Myometrial cell (primary cell): ENCODE results near the gene ZNF451. TPM values are rescaled to one million over a fixed set of nuclear protein-coding genes. Genes with fewer than 3 reads are reported as not detected.

ENCODE experiments used
- total RNA-seq: library from RNA; depleted of rRNA; stranded (reverse); fragments of >200 nt; gene quantifications from 2 replicates; pipeline ENCODE4 v1.2.3, GENCODE V29; 2015

Gene ZNF451, protein sequence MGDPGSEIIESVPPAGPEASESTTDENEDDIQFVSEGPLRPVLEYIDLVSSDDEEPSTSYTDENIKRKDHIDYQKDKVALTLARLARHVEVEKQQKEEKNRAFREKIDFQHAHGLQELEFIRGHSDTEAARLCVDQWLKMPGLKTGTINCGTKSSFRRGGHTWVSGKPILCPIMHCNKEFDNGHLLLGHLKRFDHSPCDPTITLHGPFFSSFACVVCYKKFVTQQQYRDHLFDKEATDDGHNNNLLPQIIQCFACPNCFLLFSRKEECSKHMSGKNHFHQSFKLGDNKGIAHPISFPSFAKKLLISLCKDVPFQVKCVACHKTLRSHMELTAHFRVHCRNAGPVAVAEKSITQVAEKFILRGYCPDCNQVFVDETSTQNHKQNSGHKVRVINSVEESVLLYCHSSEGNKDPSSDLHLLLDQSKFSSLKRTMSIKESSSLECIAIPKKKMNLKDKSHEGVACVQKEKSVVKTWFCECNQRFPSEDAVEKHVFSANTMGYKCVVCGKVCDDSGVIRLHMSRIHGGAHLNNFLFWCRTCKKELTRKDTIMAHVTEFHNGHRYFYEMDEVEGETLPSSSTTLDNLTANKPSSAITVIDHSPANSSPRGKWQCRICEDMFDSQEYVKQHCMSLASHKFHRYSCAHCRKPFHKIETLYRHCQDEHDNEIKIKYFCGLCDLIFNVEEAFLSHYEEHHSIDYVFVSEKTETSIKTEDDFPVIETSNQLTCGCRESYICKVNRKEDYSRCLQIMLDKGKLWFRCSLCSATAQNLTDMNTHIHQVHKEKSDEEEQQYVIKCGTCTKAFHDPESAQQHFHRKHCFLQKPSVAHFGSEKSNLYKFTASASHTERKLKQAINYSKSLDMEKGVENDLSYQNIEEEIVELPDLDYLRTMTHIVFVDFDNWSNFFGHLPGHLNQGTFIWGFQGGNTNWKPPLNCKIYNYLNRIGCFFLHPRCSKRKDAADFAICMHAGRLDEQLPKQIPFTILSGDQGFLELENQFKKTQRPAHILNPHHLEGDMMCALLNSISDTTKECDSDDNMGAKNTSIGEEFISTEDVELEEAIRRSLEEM
- 20.8 and 21.4 TPM in 2 replicates for total RNA-seq

DNA sequence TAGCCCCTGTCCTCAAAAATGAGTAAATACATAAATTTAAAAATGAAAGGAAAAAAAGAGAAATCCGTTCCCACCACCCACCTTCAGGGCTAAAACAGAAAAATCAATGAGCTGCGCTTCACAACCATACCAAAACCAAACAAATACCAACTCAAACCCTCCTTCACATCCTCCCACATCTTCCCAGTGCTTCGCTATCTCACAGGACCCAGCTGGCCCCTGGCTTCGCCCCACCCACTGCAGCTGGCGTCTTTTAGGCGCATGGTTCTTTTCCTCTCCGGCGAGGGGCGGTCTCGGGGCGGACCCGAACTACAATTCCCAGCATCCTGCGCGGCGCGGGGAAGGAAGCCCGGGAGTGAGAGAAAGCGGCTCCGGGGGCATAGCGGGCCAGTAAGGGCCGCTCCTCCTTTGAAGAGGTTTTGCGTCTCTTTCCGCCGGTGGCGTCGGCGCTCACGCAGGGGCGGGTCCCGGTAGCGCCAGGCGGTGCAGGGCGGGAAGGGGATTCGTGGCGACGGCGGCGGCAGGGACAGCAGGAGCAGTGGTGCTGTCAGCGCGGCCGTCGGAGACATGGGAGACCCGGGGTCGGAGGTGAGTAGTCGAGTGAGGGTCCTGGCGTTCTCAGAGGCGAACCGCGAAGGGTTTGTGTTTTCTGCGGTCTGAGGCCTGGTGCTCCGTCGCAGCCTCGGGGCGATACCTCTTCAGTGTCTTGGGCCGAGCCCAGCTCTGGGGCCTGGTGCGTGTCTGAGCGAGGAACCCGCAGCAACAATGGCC is at the start of gene ZNF451:
TSS of gene ZNF451 (plus strand) at position 502 of the 771 bp plus-strand sequence. CDS start at position 568, 66 bp downstream.

DNA sequence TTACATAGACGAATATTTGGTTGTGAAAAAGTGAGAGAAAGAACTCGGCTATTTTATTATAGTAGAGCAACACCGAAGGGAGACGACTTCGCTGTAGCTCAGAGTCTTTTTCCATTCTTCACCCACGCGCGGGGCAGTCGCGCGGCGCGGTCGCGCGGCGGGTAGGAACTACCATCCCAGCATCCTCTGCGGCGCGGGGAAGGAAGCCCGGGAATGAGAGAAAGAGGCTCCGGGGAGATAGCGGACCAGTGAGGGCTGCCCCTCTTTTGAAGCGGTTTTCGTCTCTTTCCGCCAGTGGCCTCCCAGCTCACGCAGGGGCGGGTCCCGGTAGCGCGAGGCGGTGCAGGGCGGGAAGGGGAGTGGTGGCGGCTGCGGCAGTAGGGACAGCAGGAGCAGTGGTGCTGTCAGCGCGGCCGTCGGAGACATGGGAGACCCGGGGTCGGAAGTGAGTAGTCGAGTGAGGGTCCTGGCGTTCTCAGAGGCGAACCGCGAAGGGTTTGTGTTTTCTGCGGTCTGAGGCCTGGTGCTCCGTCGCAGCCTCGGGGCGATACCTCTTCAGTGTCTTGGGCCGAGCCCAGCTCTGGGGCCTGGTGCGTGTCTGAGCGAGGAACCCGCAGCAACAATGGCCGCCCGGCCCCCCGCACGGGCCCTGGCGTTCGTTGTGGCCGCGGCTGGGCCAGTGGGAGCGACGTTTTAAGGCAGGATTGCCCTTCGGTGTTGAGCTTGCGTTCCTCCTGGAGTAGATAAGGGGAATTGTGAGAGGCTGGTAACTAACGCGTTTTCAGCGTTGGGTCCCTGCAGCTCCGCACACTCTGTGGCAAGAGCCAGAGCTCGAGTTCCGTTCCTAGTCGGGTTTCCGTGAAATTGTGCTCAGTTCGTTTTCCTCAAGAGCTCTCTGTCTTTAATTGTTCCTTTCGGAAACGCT is 43.4 kb upstream of the ZNF451 start, which contains the start of gene KIAA1586:
TSS of gene KIAA1586 (plus strand) at position 362 of the 925 bp plus-strand sequence. CDS start at position 425, 63 bp downstream.

DNA sequence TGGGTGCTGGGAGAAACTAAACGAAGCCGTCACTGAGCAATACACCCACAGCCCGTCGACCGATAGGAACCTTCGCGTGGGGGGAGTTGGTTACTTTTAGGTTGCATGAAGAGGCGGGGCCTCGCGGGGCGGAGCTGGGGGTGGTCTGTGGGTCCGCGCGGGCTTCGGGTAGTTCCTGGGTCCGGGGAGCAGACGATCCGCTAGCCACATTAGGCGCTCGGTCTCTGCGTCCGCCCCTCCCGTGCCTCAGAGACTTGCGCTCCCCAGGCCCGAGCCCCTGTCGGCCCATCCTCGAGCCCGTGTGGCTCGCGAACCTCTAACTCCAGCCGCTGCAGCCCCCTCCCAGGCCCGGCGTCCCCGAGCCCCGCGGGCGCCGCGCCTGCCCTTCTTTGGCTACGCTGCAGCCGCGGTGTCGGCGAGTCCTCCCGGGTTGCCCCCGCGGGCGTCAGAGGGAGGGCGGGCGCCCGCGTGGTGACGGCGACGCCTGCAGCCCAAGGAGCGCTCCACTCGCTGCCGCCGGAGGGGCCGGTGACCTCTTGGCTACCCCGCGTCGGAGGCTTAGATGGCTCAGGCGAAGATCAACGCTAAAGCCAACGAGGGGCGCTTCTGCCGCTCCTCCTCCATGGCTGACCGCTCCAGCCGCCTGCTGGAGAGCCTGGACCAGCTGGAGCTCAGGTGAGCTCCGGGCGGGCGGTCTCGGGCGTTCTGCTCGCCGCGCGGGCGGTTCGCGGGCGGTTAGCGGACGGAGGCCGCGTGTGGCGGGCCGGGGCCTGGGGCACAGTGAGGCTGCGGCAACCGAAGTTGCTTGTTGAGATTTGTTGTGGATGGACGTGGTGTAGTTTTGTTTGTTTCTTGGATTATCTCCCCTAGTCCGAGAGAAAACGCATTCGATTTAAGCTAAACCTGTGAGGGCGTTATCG is 82.4 kb downstream of the ZNF451 start, which contains the start of gene BAG2:
TSS of gene BAG2 (plus strand) at position 191 of the 920 bp plus-strand sequence. CDS start at position 563, 372 bp downstream.

Other genes with a start within 250 kb of the ZNF451 start
- 4.3 and 10.3 TPM in 2 replicates for gene BEND6, start 135.1 kb upstream of the ZNF451 start, total RNA-seq
- 6.1 and 11.5 TPM in 2 replicates for gene KIAA1586, start 43.5 kb upstream of the ZNF451 start, total RNA-seq
- 21.6 and 23.7 TPM in 2 replicates for gene BAG2, start 82.1 kb downstream of the ZNF451 start, total RNA-seq
- gene RAB23, start 132.1 kb downstream of the ZNF451 start, total RNA-seq = 26.8 and 40.6 TPM in 2 replicates
- gene PRIM2, start 227.4 kb downstream of the ZNF451 start, total RNA-seq = 28.8 and 34.0 TPM in 2 replicates